Kidney epithelial cell (primary cell): Measurements from ENCODE around the gene KRT82. TPM values are rescaled to one million over a fixed set of nuclear protein-coding genes. Genes with fewer than 3 reads are reported as not detected.

Source experiments
- DNase-seq: peaks from one replicate; pipeline ENCODE4 v3.0.0-alpha.2; 2010; ENCODE audit warnings: low read depth
- H3K27me3 ChIP-seq: 2 replicates; pipeline ENCODE4 v1.6.0; 2011; ENCODE audit warnings: low read length; ENCODE audit not compliant: control insufficient read depth, insufficient read depth
- H3K36me3 ChIP-seq: 2 replicates; pipeline ENCODE4 v1.5.1; 2011; ENCODE audit warnings: low read length; ENCODE audit not compliant: control insufficient read depth, insufficient read depth
- H3K4me3 ChIP-seq: 2 replicates; pipeline ENCODE4 v1.5.1; 2011; ENCODE audit warnings: low read depth, mild to moderate bottlenecking, control low read depth, low read length
- total RNA-seq: library from RNA; depleted of rRNA; stranded (reverse); fragments of >200 nt; gene quantifications from 2 replicates; pipeline ENCODE4 v1.2.3, GENCODE V29; 2015
- TF ChIP-seq, protein P1 (sequence below): IDR thresholded peaks from 2 replicates; pipeline ENCODE4 v1.5.1; 2011; ENCODE audit warnings: mild to moderate bottlenecking, moderate library complexity, low read length, control low read depth, inconsistent platforms; ENCODE audit not compliant: insufficient read depth, poor library complexity, severe bottlenecking

The KRT82 gene
- total RNA-seq, 1 donor from 2014 or later, result not detected

DNA sequence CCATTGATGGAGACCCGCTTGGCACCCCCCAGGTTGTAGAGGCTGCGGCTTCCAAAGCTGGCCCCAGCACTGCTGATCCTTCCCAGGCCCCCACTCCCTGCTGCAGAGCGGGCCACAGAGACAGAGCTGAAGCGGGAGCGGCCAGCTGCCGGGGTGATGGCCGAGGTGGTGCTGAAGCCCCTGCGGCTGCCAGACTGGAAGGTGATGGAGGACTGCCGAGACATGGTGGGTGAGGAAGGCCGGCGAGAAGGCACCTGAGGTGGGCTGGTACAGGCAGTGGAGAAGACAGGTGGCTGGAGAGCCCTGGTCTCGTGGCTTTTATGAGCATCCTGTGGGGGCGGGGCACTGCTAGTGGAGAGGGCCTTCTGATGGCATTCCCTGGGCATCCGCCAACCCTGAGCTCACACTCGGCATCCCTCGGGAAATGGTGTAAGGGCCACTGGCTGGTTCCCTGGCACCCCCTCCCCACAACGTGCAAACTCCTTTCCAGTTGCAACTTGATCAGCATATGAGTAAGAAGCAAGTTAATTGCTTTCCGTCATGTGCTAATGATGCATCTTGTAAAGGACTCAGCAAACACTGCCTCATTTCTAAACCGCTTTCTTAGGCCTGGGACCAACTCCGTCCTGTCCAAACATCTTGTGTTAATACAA lies 28.1 kb upstream of the KRT82 start, which contains the start of gene KRT75:
KRT75 (minus strand) TSS at position 291 of the 653 bp plus-strand sequence; CDS start at position 224, 67 bp downstream.
- H3K36me3 ChIP-seq, result no peaks in the 10 kb centered on the region
- DNase-seq, result no peak
- H3K4me3 ChIP-seq, result no peak within 1 kb of the TSS
- TF ChIP-seq, protein P1, sequence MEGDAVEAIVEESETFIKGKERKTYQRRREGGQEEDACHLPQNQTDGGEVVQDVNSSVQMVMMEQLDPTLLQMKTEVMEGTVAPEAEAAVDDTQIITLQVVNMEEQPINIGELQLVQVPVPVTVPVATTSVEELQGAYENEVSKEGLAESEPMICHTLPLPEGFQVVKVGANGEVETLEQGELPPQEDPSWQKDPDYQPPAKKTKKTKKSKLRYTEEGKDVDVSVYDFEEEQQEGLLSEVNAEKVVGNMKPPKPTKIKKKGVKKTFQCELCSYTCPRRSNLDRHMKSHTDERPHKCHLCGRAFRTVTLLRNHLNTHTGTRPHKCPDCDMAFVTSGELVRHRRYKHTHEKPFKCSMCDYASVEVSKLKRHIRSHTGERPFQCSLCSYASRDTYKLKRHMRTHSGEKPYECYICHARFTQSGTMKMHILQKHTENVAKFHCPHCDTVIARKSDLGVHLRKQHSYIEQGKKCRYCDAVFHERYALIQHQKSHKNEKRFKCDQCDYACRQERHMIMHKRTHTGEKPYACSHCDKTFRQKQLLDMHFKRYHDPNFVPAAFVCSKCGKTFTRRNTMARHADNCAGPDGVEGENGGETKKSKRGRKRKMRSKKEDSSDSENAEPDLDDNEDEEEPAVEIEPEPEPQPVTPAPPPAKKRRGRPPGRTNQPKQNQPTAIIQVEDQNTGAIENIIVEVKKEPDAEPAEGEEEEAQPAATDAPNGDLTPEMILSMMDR, result no peak
- no peaks in the 10 kb centered on the region for H3K27me3 ChIP-seq

DNA sequence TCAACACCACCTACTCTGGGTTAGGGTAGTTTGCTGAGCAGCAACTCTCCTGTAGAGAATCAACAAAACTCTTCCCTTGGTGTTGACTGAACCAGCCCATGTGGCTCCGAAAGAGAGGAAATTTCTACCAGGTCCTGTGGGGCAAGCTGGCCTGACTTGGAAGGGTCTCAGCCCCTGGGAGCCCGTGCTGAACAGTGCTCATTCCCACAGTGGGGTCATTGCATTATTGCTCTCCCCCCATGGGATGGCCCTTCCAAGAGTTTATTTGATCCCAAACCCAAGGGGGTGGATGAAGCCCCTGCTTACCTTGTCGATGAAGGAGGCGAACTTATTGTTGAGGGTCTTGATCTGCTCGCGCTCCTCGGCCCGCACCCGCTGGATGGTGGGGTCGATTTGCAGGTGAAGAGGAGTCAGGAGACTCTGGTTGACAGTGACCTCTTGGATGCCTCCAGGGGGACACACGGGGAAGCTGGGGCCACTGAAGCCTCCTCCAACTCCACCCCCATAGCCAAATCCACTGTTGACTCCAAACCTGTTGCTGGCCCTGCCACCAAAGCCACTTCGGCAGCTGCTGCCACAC lies 27.5 kb upstream of the KRT82 start:
- TF ChIP-seq, protein P1, result no peak
- Histone ChIP-seq H3K36me3 (no peaks in the 10 kb centered on the region), H3K4me3 (no peak overlapping the region), H3K27me3 (no peaks in the 10 kb centered on the region)
- no peak for DNase-seq

DNA sequence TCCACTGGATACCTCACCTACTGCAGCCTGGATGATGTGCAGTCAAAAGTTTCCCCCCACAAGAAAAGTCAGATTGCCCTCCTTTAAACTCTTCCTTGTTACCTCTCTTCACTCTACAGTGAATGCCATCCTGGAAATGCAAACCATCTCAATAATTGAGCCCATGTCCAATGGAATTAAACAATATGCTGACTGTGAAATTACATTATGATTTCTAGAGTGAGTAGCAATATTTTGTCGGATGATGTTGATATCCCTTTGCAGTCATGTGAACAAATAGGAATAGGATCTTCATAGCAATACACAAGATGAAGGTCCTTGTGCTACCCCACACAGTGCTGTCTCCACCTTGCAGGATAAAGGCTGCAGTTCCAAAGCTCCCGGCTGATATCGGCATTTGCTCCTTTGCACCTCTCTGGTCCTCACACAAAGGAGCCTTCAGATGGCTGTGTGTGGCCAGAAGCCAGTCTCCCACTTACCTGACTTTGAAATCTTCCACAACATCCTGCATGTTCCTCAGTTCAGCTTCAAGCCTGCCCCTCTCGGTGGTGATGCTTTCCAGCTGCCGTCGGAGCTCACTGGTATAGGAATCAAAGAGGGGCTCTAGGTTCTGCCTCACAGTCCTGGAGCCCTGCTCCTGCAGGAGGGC lies 26.5 kb upstream of the KRT82 start:
- no peak for DNase-seq
- Histone ChIP-seq H3K27me3 (no peaks in the 10 kb centered on the region), H3K36me3 (no peaks in the 10 kb centered on the region), H3K4me3 (no peak overlapping the region)
- TF ChIP-seq, protein P1, result no peak

DNA sequence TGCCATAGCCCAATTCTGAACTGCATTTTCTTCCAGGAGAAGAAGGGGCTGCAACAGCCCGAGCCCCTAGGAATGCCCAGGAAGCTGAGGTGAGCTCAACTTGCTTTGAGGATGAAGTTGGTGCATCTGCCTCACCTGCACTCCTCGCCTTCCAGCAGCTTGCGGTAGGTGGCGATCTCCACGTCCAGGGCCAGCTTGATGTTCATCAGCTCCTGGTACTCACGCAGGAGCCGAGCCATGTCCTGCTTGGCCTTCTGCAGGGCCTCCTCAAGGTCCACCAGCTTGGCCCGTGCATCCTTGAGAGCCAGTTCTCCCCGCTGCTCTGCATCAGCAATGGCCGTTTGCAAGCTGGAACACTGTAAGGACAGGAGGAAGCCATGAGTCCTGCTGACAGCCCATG lies 22.0 kb upstream of the KRT82 start:
- Histone ChIP-seq H3K36me3 (no peaks in the 10 kb centered on the region), H3K4me3 (no peak overlapping the region), H3K27me3 (peaks cover 2% of the 10 kb centered on the region)
- DNase-seq, result no peak
- TF ChIP-seq, protein P1, result no peak

DNA sequence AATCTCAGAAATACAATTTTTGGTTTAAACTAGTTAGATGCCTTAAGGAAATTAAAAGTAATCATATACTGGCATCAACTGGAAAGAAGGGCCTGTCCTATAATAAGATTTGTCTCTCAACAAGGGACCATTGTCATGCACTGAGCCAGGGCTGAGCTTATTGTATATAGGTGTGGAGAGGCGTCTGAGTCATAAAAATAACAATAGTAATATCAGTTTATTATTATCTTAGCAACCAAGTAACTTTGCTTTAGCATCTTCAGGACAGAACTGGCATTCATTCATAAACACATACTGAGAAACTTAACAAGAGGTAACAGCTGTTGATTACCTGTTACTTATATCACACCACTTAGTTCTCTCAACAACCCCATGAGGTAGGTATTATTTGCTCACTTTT lies 20.9 kb upstream of the KRT82 start:
- H3K36me3 ChIP-seq, result no peaks in the 10 kb centered on the region
- TF ChIP-seq, protein P1, result no peak
- H3K27me3 ChIP-seq, result peaks cover 2% of the 10 kb centered on the region
- no peak for DNase-seq
- H3K4me3 ChIP-seq, result no peak overlapping the region
